Osteoblast (primary cell): ENCODE measurements around the gene CCL22. TPM values are rescaled to one million over a fixed set of nuclear protein-coding genes. Genes with fewer than 3 reads are reported as not detected.

Source experiments
- DNase-seq: peaks from one replicate; pipeline ENCODE4 v3.0.0; 2011; ENCODE audit warnings: low spot score, mixed read lengths; ENCODE audit not compliant: insufficient read length; ENCODE audit errors: missing footprints
- H2AFZ ChIP-seq: 2 replicates; pipeline ENCODE4 v1.6.0; 2011; ENCODE audit warnings: mild to moderate bottlenecking, low read length
- H3K27ac ChIP-seq: 2 replicates; pipeline ENCODE4 v1.5.1; 2011; ENCODE audit warnings: mild to moderate bottlenecking, low read depth, low read length, moderate library complexity
- H3K27me3 ChIP-seq: 2 replicates; pipeline ENCODE4 v1.6.0; 2012; ENCODE audit warnings: mild to moderate bottlenecking, control low read depth, inconsistent platforms, low read length, moderate library complexity; ENCODE audit not compliant: insufficient read depth
- H3K36me3 ChIP-seq: 2 replicates; pipeline ENCODE4 v1.5.1; 2011; ENCODE audit warnings: mild to moderate bottlenecking, low read length, control low read depth, moderate library complexity; ENCODE audit not compliant: insufficient read depth
- H3K4me1 ChIP-seq: 2 replicates; pipeline ENCODE4 v1.5.1; 2011; ENCODE audit warnings: mild to moderate bottlenecking, low read length, control low read depth, moderate library complexity; ENCODE audit not compliant: insufficient read depth
- H3K4me2 ChIP-seq: 2 replicates; pipeline ENCODE4 v1.6.0; 2011; ENCODE audit warnings: mild to moderate bottlenecking, low read length; ENCODE audit not compliant: insufficient read depth
- H3K4me3 ChIP-seq: fragments of 200-600 bp; sonication (generic); 3 replicates; pipeline ENCODE4 v1.5.1; 2012; ENCODE audit warnings: mild to moderate bottlenecking, low read length, inconsistent platforms; ENCODE audit not compliant: insufficient read depth
- H3K79me2 ChIP-seq: 2 replicates; pipeline ENCODE4 v1.6.0; 2012; ENCODE audit warnings: mild to moderate bottlenecking, low read length, control low read depth, inconsistent platforms; ENCODE audit not compliant: insufficient read depth
- H3K9me3 ChIP-seq: 2 replicates; pipeline ENCODE4 v1.5.1; 2011; ENCODE audit warnings: low read depth, low read length, control low read depth
- H4K20me1 ChIP-seq: 2 replicates; pipeline ENCODE4 v1.6.0; 2012; ENCODE audit warnings: mild to moderate bottlenecking, low read length, control low read depth; ENCODE audit not compliant: insufficient read depth
- total RNA-seq: library from RNA; depleted of rRNA; stranded (reverse); fragments of >200 nt; gene quantifications from 2 replicates; pipeline ENCODE4 v1.2.3, GENCODE V29; 2012
- TF ChIP-seq, protein P1 (sequence below): IDR thresholded peaks from 2 replicates; pipeline ENCODE4 v1.5.1; 2011; ENCODE audit warnings: mild to moderate bottlenecking, low read depth, low read length, moderate library complexity; ENCODE audit errors: extremely low read depth

Gene CCL22
- total RNA-seq, 1 donor, result not detected

DNA sequence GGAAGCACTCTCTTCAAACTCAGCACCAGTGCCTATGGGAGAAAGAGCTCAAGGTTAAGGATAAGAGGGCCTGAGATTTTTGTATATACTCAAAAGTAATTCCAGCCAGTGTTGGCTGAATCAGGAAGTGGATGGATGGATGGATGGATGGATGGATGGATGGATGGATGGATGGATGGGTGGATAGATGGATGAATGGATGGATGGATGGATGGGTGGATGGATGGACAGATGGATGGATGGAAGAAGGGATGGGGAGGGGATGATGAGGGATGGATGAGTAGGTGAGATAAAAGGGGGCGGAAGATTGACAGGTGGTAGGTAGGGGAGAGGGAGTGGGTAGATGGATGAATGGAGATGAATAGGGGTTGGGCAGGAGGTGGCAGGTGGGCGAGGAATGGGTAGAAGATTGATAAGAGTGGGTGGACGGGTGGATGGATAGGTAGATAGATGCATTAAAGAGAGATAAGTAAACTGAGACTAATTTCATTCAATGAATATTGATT, 17.8 kb downstream of the CCL22 start:
- no peaks in the 10 kb centered on the region for H3K9me3 ChIP-seq
- H3K4me1 ChIP-seq, result peaks cover 14% of the 10 kb centered on the region
- H3K4me2 ChIP-seq, result no peak overlapping the region
- H4K20me1 ChIP-seq, result no peaks in the 10 kb centered on the region
- TF ChIP-seq, protein P1, sequence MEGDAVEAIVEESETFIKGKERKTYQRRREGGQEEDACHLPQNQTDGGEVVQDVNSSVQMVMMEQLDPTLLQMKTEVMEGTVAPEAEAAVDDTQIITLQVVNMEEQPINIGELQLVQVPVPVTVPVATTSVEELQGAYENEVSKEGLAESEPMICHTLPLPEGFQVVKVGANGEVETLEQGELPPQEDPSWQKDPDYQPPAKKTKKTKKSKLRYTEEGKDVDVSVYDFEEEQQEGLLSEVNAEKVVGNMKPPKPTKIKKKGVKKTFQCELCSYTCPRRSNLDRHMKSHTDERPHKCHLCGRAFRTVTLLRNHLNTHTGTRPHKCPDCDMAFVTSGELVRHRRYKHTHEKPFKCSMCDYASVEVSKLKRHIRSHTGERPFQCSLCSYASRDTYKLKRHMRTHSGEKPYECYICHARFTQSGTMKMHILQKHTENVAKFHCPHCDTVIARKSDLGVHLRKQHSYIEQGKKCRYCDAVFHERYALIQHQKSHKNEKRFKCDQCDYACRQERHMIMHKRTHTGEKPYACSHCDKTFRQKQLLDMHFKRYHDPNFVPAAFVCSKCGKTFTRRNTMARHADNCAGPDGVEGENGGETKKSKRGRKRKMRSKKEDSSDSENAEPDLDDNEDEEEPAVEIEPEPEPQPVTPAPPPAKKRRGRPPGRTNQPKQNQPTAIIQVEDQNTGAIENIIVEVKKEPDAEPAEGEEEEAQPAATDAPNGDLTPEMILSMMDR, result no peak
- no peaks in the 10 kb centered on the region for H3K36me3 ChIP-seq
- H2AFZ ChIP-seq, result no peak overlapping the region
- no peak for DNase-seq
- no peak overlapping the region for H3K27ac ChIP-seq
- H3K27me3 ChIP-seq, result peaks cover 29% of the 10 kb centered on the region
- H3K4me3 ChIP-seq, result no peak overlapping the region
- no peaks in the 10 kb centered on the region for H3K79me2 ChIP-seq

DNA sequence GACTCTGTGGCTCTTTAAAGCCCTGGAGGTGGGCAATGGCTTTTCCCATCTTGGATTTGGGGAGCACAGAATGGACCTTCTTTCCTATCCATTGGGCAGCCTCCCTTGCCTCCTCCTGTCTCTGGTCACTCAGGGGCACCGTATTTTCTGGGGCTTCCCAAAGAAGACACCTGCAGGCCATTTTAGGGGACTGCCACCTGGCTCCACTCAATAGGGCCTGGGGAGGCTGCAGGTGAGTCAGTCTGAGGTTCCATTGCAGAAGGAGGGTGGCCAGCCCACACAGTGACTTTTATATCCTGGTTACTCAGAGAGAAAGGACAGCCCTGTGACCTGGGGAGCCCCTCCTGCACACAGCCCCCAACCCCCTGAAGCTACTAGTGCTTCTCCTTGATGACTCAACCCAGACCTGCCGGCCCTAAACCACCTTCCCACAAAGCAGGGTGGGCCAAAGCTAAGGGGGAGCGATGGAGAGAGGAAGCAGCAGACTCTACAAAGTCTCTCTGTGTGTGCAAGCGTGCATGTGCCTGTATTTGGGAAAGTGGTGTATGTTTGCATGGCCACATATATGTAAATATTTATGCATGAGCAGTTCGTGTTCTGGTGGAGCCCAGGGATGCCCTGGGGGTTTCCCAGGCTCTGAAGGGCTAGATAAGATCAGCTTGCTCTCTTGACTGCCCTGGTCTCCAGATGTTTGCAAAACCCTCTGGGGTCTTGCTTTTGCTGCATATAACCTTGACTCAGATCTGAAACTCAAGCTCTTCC, 18.7 kb downstream of the CCL22 start:
- H3K4me1 ChIP-seq, result peaks cover 10% of the 10 kb centered on the region
- H2AFZ ChIP-seq, result no peak overlapping the region
- TF ChIP-seq, protein P1, result no peak
- no peaks in the 10 kb centered on the region for H3K36me3 ChIP-seq
- no peak overlapping the region for H3K27ac ChIP-seq
- no peak overlapping the region for H3K4me3 ChIP-seq
- no peak overlapping the region for H3K4me2 ChIP-seq
- H3K9me3 ChIP-seq, result no peaks in the 10 kb centered on the region
- DNase-seq, result peak; percentile 62
- H3K79me2 ChIP-seq, result no peaks in the 10 kb centered on the region
- H3K27me3 ChIP-seq, result peaks cover 23% of the 10 kb centered on the region
- H4K20me1 ChIP-seq, result no peaks in the 10 kb centered on the region

GRCh38 chr16:57379579-57379978, 21.0 kb downstream of the CCL22 start:
- DNase-seq, result no peak

More at GRCh38 chr16:57379579-57379978, 21.0 kb downstream of the CCL22 start:
- H3K36me3 ChIP-seq, result no peaks in the 10 kb centered on the region
- no peaks in the 10 kb centered on the region for H3K79me2 ChIP-seq
- H3K4me3 ChIP-seq, result no peak overlapping the region
- no peaks in the 10 kb centered on the region for H4K20me1 ChIP-seq
- peaks cover 11% of the 10 kb centered on the region for H3K27me3 ChIP-seq
- H2AFZ ChIP-seq, result no peak overlapping the region
- H3K4me2 ChIP-seq, result no peak overlapping the region
- peaks cover under 1% of the 10 kb centered on the region for H3K4me1 ChIP-seq
- TF ChIP-seq, protein P1, result no peak
- no peak overlapping the region for H3K27ac ChIP-seq
- no peaks in the 10 kb centered on the region for H3K9me3 ChIP-seq
